Activated CD4-positive, alpha-beta T cell treated with anti-CD3 and anti-CD28 coated beads, Interleukin-2, amount 10 ng/mL, durations not matched to agents 7 days and 5 days (primary cell): ENCODE measurements around the gene NDUFAB1. TPM values are rescaled to one million over a fixed set of nuclear protein-coding genes. Genes with fewer than 3 reads are reported as not detected.
"Not testable (repeated sequence)": the region's sequence is repeated elsewhere in the genome, so short reads cannot be mapped to it uniquely, and the experiment has no call there.

Experiments
- CTCF ChIA-PET: fragments of 350-600 bp; sonication (Branson Sonifier 250); formaldehyde crosslinking; loops from one replicate; lab custom pipeline; 2021; ENCODE audit warnings: antibody characterized with exemption; lab: Charles Lee
- POLR2A ChIA-PET: fragments of 350-600 bp; sonication (Branson Sonifier 250); formaldehyde crosslinking; loops from one replicate; lab custom pipeline; 2021; ENCODE audit warnings: antibody characterized with exemption; lab: Charles Lee
- DNase-seq: peaks from one replicate; pipeline ENCODE4 v3.0.0-alpha.2; 2020
- H3K27ac Mint-ChIP-seq: one replicate; pipeline ENCODE4 v1.8.0; 2021; ENCODE audit warnings: mild to moderate bottlenecking, moderate library complexity, mixed read lengths
- H3K27me3 Mint-ChIP-seq: one replicate; pipeline ENCODE4 v1.8.0; 2021; ENCODE audit warnings: mixed read lengths
- H3K36me3 Mint-ChIP-seq: one replicate; pipeline ENCODE4 v1.8.0; 2021; ENCODE audit warnings: low read depth, mixed read lengths
- H3K4me1 Mint-ChIP-seq: one replicate; pipeline ENCODE4 v1.8.0; 2021; ENCODE audit warnings: mixed read lengths
- H3K4me3 Mint-ChIP-seq: one replicate; pipeline ENCODE4 v1.8.0; 2021; ENCODE audit warnings: mild to moderate bottlenecking, moderate library complexity, mixed read lengths
- H3K9me3 Mint-ChIP-seq: one replicate; pipeline ENCODE4 v1.8.0; 2021; ENCODE audit warnings: mixed read lengths
- total RNA-seq, 2 experiments: library from RNA; stranded (reverse); gene quantifications; one replicate each; pipeline ENCODE4 v1.2.3, GENCODE V29; 2021

Gene NDUFAB1
- total RNA-seq, 2 experiments from 2014 or later = 57.8 to 82.6 TPM

DNA sequence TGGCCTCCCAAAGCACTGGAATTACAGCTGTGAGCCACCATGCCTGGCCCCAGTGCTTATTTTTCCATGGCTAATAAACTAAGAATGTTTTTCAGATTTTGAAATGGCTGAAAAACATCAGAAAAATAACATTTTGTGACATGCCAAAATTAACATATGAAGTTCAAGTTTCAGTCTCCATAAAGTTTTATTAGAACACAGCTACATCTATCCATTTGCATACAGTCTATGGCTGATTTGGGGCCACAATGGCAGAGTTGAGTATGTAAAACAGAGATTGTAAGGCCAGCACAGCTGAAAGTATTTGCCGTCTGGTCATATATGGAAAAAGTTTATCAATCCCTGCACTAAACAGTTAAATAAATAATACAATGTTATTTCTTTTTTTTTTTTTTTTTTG lies 13.8 kb upstream of the NDUFAB1 start:
- no peak overlapping the region for H3K4me3 Mint-ChIP-seq
- H3K4me1 Mint-ChIP-seq = no peaks in the 10 kb centered on the region
- no peak overlapping the region for H3K27ac Mint-ChIP-seq
- H3K27me3 Mint-ChIP-seq = no peaks in the 10 kb centered on the region
- no peak for DNase-seq
- ChIA-PET POLR2A (interaction anchor here (0.5 kb wide), 1 partner anchor 14 kb away, joined by 3 read pairs; the partner anchor contains the start of gene NDUFAB1), CTCF (interaction anchor here (0.5 to 0.6 kb wide), 2 partner anchors 8 to 10 kb away, joined by 3 read pairs; no protein-coding TSS in a partner anchor)
- no peaks in the 10 kb centered on the region for H3K9me3 Mint-ChIP-seq
- peaks cover 13% of the 10 kb centered on the region for H3K36me3 Mint-ChIP-seq

DNA sequence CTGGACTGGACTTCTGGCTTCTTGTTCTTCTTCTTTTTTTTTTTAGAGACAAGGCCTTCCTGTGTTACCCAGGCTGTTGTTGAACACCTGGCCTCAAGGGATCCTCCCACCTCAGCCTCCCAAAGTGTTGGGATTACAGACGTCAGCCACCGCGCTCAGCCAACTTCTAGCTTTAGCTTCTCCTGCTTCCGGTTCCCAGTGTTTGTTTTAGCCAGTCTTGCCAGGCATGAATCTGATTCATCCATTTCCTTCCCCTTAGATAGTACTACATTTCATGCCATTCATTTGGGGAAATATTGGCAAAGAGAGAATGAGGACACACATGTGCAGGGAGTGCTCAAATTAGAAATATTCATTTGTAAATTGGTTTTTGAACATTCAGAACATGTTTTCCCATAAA lies 12.1 kb upstream of the NDUFAB1 start:
- no peaks in the 10 kb centered on the region for H3K4me1 Mint-ChIP-seq
- H3K9me3 Mint-ChIP-seq = no peaks in the 10 kb centered on the region
- CTCF ChIA-PET = interaction anchor here (0.7 to 2.9 kb wide), 2 partner anchors 11 to 1499 kb away, joined by 3 to 10 read pairs; no protein-coding TSS in a partner anchor
- peaks cover 12% of the 10 kb centered on the region for H3K36me3 Mint-ChIP-seq
- H3K27me3 Mint-ChIP-seq = no peaks in the 10 kb centered on the region
- peak overlapping the region; percentile 25 for H3K27ac Mint-ChIP-seq
- no peak overlapping the region for H3K4me3 Mint-ChIP-seq
- POLR2A ChIA-PET = no interaction called here
- DNase-seq = no peak

DNA sequence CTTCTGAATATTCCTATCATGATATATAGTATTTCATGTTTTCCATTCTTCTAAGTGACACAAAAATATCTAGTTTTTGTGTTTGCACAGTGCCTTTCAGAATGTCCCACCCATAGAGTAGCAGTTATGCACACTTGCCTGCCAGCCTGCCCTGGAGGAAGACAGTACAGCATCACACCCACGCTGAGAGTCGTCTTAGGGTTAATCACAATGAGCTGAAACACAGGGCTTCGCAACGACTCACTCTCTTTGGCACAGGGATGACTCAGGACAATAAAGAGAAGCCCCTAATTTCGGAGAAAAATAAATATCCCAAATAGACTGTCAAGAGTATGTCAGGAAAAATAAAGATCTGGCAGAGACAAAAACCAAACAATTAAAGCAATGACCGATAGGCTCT lies 11.6 kb upstream of the NDUFAB1 start:
- no peak overlapping the region for H3K4me3 Mint-ChIP-seq
- DNase-seq = no peak
- ChIA-PET CTCF (interaction anchor here (0.7 to 2.9 kb wide), 2 partner anchors 10 to 1499 kb away, joined by 3 to 10 read pairs; no protein-coding TSS in a partner anchor), POLR2A (no interaction called here)
- H3K27ac Mint-ChIP-seq = no peak overlapping the region
- no peaks in the 10 kb centered on the region for H3K27me3 Mint-ChIP-seq
- no peaks in the 10 kb centered on the region for H3K9me3 Mint-ChIP-seq
- peaks cover 13% of the 10 kb centered on the region for H3K36me3 Mint-ChIP-seq
- H3K4me1 Mint-ChIP-seq = no peaks in the 10 kb centered on the region

DNA sequence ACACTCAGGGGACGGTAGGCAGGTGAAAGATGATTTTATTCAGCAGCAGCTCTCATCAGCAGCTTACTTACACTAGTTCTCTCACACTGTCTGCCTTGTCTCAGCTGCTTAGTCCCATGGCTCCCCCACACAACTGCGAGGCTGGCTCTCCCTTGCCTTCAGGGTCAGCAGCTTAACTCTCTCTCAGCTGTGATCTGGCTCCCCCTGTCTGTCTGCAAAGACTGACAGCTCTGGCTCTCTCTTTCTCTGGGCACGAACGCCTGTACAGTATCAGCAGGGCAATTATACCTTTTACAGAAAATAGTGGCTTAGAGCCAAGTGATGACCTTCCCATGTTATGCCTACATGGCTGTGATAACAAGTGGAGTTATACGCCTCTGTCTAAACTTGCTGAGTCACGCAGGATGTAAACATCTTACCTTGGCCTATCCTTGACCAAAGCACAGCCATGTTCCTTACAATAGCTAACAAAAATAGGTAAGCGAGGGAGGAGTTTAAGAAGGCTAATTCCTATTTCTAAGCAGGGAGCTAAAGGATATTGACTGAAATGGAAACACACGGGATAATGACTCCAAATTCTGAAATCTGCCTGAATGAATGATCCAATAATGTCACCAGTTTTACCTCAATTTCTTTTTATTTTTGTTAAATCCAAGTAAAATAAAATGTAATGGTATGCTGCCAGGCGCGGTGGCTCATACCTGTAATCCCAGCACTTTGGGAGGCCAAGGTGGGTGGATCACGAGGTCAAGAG lies 1.1 kb upstream of the NDUFAB1 start:
- H3K4me3 Mint-ChIP-seq = no peak overlapping the region
- H3K36me3 Mint-ChIP-seq = peaks cover 9% of the 10 kb centered on the region
- no peaks in the 10 kb centered on the region for H3K9me3 Mint-ChIP-seq
- H3K27ac Mint-ChIP-seq = peak overlapping the region; percentile 54
- ChIA-PET POLR2A (no interaction called here), CTCF (interaction anchor here (1.2 to 2.2 kb wide), 10 partner anchors 8 to 161 kb away, joined by 3 to 10 read pairs (median 3); partner anchors contain the start of gene UBFD1)
- peak; percentile 22 for DNase-seq
- peaks cover 29% of the 10 kb centered on the region for H3K4me1 Mint-ChIP-seq
- no peaks in the 10 kb centered on the region for H3K27me3 Mint-ChIP-seq

DNA sequence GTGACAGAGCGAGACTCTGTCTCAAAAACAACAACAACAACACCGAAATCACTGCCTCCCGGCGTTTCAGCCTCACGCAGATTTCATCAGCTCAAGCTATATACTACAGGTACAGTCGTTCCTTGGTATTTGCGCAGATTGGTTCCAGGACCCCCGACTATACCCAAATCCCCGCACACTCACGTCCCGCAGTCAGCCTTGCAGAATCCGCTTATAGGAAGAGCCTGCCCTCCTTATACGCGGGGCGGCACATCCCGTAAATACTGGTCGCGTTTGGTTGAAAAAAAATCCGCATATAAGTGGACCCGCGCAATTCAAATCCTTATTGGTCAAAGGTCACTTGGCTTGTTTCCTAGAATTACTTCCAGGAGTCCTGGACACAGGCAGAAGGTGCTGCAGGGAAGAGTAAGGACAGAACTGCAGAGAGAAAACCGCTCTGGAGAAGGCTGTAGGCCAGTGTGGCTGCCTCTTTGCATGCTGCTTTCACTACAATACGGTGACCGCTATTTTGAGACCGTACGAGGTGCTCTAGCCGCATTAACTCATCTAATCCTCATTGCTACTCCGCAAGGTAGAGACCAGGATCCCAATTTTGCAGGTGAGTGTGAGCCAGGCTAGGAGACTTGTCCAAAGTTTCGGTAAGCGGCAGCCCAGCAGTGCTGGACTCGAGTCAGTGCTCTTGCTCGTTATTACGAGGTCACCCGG lies 718 bp downstream of the NDUFAB1 start:
- DNase-seq = peak; percentile 8
- peaks cover 30% of the 10 kb centered on the region for H3K4me1 Mint-ChIP-seq
- H3K9me3 Mint-ChIP-seq = no peaks in the 10 kb centered on the region
- CTCF ChIA-PET = interaction anchor here (0.7 kb wide), 1 partner anchor 1630 kb away, joined by 4 read pairs; no protein-coding TSS in a partner anchor
- H3K27me3 Mint-ChIP-seq = no peaks in the 10 kb centered on the region
- H3K36me3 Mint-ChIP-seq = peaks cover 18% of the 10 kb centered on the region
- POLR2A ChIA-PET = no interaction called here
- H3K27ac Mint-ChIP-seq = peak overlapping the region; percentile 64
- peak overlapping the region; percentile 82 for H3K4me3 Mint-ChIP-seq

DNA sequence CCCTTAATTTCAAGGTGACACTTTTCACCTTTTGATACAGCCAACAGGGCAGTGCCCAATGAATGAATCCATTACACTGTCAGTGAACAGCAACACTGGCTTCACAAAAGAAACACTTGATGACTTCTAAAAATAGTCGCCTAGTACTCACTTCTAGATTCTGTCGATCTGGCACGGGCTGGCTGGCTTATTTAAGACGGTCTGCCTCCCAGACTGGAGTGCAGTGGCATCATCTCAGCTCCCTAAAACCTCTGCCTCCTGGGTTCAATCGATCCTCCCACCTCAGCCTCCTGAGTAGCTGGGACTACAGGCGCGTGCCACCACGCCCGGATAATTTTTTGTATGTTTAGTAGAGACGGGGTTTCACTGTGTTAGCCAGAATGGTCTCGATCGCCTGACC lies 1.9 kb downstream of the NDUFAB1 start:
- peak overlapping the region; percentile 40 for H3K4me3 Mint-ChIP-seq
- peaks cover 25% of the 10 kb centered on the region for H3K36me3 Mint-ChIP-seq
- H3K9me3 Mint-ChIP-seq = no peaks in the 10 kb centered on the region
- CTCF ChIA-PET = interaction anchor here (1.0 kb wide), 1 partner anchor 37 kb away, joined by 3 read pairs; the partner anchor contains the start of genes EARS2 and UBFD1
- H3K27ac Mint-ChIP-seq = no peak overlapping the region
- no peak for DNase-seq
- POLR2A ChIA-PET = no interaction called here
- H3K4me1 Mint-ChIP-seq = peaks cover 30% of the 10 kb centered on the region
- no peaks in the 10 kb centered on the region for H3K27me3 Mint-ChIP-seq

DNA sequence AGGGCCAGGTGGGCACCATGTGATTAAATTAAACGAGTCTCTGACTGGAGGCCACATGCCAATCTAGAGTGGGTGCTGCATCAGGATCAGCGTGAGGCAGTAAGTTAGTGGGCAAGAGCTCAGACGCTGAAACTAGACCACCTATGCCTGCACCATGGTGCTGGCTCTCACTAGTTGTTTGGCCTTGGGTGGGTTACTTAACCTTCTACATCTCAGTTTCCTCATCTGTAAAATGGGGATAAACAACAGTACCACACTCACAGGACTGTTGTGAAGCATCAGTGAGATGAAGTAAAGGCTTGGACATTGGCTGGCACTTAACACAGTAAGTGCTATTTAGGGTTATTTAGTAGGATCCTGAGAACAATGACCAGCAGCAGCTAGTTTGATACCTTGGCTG lies 5.9 kb downstream of the NDUFAB1 start:
- Mint-ChIP-seq H3K4me1 (peaks cover 15% of the 10 kb centered on the region), H3K9me3 (no peaks in the 10 kb centered on the region), H3K27me3 (no peaks in the 10 kb centered on the region), H3K27ac (no peak overlapping the region), H3K36me3 (peaks cover 36% of the 10 kb centered on the region), H3K4me3 (no peak overlapping the region)
- ChIA-PET CTCF (no interaction called here), POLR2A (no interaction called here)
- no peak for DNase-seq

DNA sequence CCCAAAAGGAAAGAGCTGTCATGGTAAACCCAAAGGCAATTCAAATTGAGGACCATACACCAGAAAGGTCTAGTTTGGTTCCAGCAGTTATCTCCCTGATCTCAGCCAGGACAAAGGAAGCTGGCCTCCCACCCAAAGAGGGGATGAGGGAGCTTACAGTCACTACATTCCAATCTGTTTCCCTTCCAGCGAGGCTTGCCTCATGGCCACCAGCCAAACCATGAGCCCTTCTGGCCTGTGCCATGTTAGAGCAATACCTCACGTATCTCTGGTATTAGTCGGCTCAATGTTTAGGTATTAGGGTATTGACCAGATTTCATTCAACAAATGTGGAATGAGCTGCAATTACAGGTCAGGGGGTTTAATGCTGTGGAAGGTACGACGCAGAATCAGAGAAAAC lies 8.4 kb downstream of the NDUFAB1 start:
- Mint-ChIP-seq H3K27ac (no peak overlapping the region), H3K4me3 (no peak overlapping the region), H3K36me3 (peaks cover 40% of the 10 kb centered on the region), H3K27me3 (no peaks in the 10 kb centered on the region), H3K9me3 (no peaks in the 10 kb centered on the region), H3K4me1 (peaks cover 3% of the 10 kb centered on the region)
- ChIA-PET POLR2A (no interaction called here), CTCF (no interaction called here)
- no peak for DNase-seq

DNA sequence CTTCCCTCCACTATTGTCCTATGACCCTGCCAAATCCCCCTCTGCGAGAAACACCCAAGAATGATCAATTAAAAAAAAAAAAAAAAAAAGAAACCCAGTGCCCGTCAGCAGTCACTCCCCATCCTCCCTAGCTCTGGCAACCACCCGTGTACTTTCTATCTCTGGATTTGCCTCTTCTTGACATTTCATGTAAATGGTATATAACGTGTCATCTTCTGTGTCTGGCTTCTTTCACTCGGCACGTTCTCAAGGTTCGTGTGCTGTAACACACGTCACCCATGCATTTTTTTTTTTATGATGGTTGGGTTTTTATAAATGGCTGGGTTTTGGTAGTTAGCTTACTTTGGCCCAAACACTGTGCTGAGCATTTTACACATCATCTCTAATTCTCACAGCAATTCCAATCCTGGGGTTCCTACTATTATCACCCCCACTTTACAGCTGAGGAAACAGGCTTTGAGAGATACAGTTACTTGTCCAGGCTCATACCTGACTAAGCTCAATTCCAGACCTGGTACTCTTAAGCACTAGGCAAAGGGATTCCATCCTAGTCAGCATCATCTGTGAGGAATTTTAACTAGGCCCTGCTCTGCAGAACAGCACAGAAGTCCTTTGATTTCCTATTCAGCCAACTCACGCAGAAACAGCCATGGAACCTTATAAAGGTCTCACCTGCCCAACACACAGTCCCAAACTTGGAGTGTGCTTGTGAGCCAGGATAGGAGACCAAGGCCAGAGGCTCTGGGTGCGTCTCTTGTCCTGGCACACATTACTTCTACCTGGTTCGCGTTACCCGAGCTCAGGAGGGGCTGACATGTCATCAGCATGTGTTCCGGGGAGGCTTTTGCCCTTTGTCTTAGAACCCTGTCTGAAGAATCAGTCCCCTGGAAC lies 11.7 kb downstream of the NDUFAB1 start:
- Mint-ChIP-seq H3K4me1 (no peaks in the 10 kb centered on the region), H3K27me3 (no peaks in the 10 kb centered on the region), H3K36me3 (peaks cover 38% of the 10 kb centered on the region), H3K27ac (no peak overlapping the region), H3K9me3 (no peaks in the 10 kb centered on the region), H3K4me3 (no peak overlapping the region)
- CTCF ChIA-PET = no interaction called here
- DNase-seq = no peak
- POLR2A ChIA-PET = no interaction called here

DNA sequence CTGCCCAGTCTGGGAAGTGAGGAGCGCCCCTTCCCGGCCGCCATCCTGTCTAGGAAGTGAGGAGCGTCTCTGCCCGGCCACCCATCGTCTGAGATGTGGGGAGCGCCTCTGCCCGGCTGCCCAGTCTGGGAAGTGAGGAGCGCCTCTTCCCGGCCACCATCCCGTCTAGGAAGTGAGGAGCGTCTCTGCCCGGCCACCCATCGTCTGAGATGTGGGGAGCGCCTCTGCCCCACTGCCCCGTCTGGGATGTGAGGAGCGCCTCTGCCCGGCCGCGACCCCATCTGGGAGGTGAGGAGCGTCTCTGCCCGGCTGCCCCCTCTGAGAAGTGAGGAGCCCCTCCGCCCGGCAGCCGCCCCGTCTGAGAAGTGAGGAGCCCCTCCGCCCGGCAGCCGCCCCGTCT lies 12.8 kb downstream of the NDUFAB1 start:
- H3K36me3 Mint-ChIP-seq = peaks cover 40% of the 10 kb centered on the region
- CTCF ChIA-PET, DNase-seq, H3K27me3 Mint-ChIP-seq, POLR2A ChIA-PET, H3K4me3 Mint-ChIP-seq, H3K9me3 Mint-ChIP-seq, H3K4me1 Mint-ChIP-seq, H3K27ac Mint-ChIP-seq: not testable (repeated sequence)

DNA sequence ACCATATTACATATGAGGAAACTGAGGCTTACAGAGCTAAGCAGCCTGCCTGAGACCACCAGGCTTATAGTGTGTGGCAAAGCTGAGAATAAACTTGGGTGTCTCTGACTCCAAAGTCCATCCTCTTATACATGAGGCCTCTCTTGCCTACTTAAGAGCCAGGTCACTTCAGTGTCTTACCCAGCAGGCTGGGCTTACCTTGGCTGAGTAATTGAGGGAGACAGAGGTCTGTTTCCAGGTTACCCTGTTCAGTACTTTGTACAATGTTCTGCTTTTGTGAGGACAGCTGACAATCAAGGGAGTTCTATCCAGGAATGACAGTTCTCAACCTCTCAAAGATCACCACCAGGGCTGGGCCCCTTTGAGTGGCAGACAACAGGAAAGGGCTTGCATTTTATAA lies 14.4 kb downstream of the NDUFAB1 start:
- ChIA-PET CTCF (interaction anchor here (0.5 to 1.1 kb wide), 3 partner anchors 42 to 216 kb away, joined by 3 to 4 read pairs (median 3); no protein-coding TSS in a partner anchor), POLR2A (no interaction called here)
- H3K9me3 Mint-ChIP-seq = no peaks in the 10 kb centered on the region
- peaks cover 36% of the 10 kb centered on the region for H3K36me3 Mint-ChIP-seq
- no peak overlapping the region for H3K4me3 Mint-ChIP-seq
- no peak for DNase-seq
- no peaks in the 10 kb centered on the region for H3K4me1 Mint-ChIP-seq
- H3K27ac Mint-ChIP-seq = peak overlapping the region; percentile 9
- no peaks in the 10 kb centered on the region for H3K27me3 Mint-ChIP-seq

DNA sequence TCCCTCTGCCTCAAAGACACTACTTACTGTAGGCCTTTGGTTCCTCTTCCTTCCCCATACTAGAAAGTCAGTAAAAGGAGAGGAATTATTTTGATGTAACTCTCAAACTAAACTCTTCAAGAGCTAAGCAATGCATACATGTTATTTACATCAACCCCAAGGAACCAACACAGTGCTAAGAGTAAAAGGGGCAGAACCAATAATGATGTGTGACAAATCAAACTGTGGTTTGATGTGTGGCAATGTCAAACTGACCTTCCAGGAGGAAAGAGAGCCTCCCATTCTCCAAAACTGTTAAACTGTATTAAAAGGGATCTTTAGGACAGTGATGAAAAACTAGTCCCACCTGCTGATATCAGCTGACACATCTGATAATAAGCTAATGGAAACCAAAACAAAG lies 15.7 kb downstream of the NDUFAB1 start:
- ChIA-PET CTCF (no interaction called here), POLR2A (no interaction called here)
- H3K4me1 Mint-ChIP-seq = no peaks in the 10 kb centered on the region

More for the DNA sequence above, 15.7 kb downstream of the NDUFAB1 start:
- H3K36me3 Mint-ChIP-seq = peaks cover 32% of the 10 kb centered on the region
- H3K9me3 Mint-ChIP-seq = no peaks in the 10 kb centered on the region
- no peak overlapping the region for H3K27ac Mint-ChIP-seq
- no peak for DNase-seq
- H3K4me3 Mint-ChIP-seq = no peak overlapping the region
- H3K27me3 Mint-ChIP-seq = no peaks in the 10 kb centered on the region
